SH-SY5Y (cell line): Measurements from ENCODE around the gene SLC16A11.

Experiments
- GATA2 ChIP-seq: IDR thresholded peaks from 2 replicates; pipeline ENCODE4 v1.6.1; 2011; ENCODE audit warnings: mild to moderate bottlenecking, low read depth, low read length
- GATA3 ChIP-seq: IDR thresholded peaks from 2 replicates; pipeline ENCODE4 v1.6.1; 2011; ENCODE audit warnings: low read depth, mild to moderate bottlenecking, low read length, moderate library complexity

DNA sequence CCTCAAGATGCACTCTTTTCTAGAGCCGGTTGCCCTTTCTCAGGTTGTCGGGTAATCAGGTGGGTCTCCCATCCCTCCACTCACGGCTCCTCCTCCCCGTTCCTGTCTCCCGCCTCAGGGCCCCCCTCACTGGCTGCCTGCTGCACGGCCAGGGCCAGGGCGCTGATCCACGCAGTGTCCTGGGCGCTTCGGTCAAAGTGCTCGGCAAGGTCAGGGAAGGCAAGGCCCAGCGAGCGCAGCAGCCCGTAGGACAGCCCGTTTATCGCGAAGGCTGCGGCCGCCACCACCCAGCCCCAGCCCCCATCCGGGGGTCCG is 753 bp downstream of the SLC16A11 start:
- TF ChIP-seq GATA3 (no peak), GATA2 (no peak)
